NCI-H2107 treated with DMSO at 0.1 percent for 48 hours (cell line): Measurements from ENCODE around the gene CALML4.

Experiments used
- DNase-seq: peaks from one replicate; lab custom pipeline; 2025; ENCODE audit not compliant: unreplicated experiment; lab: John Stamatoyannopoulos, UW

The CALML4 gene

DNA sequence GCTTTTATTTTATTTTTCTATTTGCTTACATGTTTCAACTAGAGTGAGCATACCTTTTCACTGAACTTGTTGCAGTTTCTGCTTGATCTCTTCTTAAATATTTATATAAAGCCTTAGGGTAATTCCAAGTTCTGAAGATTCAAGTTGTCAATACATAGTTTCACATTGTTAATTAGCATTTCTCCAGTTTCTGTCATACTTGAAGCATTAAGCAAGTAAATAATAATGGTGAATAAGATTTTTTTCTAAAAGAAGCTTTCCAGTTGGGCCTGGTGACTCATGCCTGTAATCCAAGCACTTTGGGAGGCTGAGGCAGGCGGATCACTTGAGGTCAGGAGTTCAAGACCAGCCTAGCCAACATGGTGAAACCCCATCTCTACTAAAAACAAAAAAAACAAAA is 53.9 kb downstream of the CALML4 start:
- DNase-seq: no peak

DNA sequence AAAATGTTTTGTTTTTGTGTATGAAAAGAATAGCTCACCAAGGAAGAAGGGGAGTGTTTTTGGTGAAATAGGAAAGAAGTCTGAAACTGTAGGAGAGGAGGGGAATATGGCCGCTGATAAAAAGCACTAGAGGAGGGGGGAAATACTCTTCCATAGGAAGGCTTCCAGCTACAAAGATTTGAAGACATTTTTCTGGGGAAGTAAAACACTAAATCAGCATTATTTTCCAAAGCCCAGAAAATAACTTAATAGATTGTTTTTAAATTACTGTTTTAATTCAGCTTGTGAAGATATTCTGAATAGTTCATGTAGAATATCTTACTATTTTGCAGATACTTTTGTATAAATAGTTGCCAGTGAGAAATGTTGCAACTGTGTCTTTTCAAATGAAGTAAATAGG is 54.9 kb downstream of the CALML4 start:
- no peak for DNase-seq

DNA sequence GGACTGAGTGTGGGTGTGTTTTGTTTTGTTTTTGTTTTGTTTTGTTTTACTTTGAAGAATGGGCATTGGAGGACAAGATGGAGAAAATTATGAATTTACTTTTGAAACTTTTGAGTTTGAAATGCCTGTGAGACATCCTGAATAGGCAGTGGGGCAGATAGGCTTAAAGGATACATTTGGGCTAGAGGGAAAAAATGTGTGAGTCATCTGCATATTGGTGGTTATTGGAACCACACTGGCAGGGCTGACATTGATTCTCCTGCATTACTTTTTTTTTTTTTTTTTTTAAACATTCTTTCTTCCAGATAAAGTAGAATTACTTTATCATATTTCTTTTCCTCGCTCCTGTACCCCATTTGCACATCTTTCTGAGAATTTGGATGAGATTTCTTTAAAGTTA is 56.1 kb downstream of the CALML4 start:
- no peak for DNase-seq

DNA sequence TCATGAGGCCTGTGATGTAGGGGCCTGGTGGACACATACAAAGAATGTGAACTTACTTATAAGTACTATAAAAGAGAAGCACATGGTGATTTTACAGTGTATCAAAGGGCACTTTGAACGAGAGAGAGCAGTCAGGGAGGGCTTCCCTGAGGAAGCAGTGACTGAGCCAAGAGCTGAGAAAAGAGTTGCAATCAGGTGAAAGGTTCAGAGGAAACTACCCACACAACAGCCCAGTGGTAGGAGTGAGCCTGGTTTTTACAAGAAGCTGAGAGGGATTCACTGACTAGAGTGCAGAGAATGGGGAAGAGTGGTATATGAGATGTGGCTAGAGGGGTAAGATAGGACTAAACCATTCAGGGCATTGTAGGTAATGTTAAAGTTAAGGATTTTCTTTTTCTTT is 57.1 kb downstream of the CALML4 start:
- DNase-seq: no peak

DNA sequence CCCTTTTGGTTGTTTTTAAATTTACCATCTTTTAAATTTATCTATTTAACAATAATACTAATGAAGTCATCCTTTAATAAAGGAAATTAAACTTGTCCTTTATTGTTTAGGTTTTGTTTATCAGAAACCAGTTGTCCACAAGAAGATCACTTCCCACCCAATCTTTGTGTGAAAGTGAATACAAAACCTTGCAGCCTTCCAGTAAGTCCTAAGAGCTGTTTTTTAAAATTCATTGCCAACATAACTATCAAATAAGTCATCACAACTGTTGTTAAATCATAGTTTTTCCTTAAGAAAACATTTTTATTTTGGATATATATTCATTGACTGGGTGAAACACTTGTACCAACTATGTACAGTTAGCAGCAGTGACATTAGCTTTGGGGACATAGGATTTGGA is 59.4 kb downstream of the CALML4 start:
- DNase-seq: no peak

DNA sequence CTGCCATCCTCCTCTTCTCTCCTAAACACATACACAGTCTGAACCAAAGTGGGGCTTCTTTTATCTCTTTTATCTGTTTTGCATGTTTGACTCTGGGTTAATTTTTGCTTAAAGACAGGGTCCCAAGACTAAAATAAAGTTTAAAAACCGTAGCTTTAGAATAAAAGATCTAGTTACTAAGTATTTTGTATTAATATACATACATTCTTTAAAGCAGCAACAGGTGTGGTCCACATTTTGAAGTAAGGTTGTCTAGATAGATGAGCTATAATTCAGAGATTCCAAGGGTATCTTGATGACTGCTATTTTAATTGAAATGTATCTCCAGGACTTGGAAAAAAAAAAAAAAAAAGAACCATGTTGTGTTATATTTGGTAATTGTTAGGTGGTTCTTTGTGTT is 61.3 kb downstream of the CALML4 start:
- DNase-seq: no peak

DNA sequence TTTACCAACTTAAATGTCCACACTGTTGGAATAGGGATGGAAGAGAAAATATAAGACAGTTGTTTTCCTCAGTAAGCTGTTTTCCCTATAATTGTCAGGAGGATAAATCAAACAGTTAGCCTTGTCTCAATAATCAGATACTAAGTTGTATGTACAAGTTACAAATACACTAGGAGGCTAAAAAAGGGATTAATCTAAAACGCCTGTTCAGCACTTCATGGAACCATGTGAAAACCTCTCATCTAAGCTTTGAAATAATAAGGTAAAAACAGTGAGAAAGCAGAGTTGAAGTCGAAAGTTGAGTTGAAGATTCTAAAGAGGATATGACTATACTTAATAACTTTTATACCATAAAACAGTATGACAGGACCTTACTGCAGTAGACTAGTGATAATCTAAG is 62.0 kb downstream of the CALML4 start:
- DNase-seq: no peak
